PC-9 (cell line): ENCODE measurements around the gene FMR1NB.

ENCODE experiments used
- EZH2 ChIP-seq: fragments of 200-600 bp; sonication (generic); IDR thresholded peaks from 2 replicates; pipeline ENCODE4 v1.8.0; 2017; ENCODE audit warnings: antibody characterized with exemption, low read depth
- TF ChIP-seq, protein P1 (sequence below): fragments of 200-600 bp; sonication (generic); conservative IDR thresholded peaks from 2 replicates; pipeline ENCODE4 v1.6.1; 2017; ENCODE audit warnings: mixed run types, antibody characterized with exemption, mild to moderate bottlenecking, moderate library complexity

DNA sequence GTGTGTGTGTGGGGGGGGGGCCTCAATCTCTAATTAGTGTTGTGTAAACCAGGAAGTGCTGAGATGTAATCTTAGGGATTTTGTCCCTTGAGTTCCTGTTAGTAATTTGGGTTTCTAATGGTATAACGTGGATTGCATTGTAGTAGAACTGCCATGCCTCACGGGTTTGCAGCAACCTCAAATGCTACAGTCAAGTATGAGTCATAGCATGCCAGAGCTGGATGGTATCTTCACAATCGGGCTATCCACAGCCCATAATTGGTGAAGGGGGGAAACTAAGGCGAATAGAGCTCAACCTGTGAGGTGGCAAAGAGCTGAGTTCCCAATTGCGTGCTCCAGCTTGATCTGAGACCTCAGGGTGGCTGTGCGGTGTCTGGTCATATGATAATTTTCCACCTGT is 2.2 kb upstream of the FMR1NB start:
- TF ChIP-seq, protein P1, sequence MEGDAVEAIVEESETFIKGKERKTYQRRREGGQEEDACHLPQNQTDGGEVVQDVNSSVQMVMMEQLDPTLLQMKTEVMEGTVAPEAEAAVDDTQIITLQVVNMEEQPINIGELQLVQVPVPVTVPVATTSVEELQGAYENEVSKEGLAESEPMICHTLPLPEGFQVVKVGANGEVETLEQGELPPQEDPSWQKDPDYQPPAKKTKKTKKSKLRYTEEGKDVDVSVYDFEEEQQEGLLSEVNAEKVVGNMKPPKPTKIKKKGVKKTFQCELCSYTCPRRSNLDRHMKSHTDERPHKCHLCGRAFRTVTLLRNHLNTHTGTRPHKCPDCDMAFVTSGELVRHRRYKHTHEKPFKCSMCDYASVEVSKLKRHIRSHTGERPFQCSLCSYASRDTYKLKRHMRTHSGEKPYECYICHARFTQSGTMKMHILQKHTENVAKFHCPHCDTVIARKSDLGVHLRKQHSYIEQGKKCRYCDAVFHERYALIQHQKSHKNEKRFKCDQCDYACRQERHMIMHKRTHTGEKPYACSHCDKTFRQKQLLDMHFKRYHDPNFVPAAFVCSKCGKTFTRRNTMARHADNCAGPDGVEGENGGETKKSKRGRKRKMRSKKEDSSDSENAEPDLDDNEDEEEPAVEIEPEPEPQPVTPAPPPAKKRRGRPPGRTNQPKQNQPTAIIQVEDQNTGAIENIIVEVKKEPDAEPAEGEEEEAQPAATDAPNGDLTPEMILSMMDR, result no peak
- no peak for TF ChIP-seq EZH2
